Neural cell (in vitro differentiated cells): ENCODE measurements around the gene CCNY. TPM values are rescaled to one million over a fixed set of nuclear protein-coding genes. Genes with fewer than 3 reads are reported as not detected.

Experiments
- H2AFZ ChIP-seq: fragments of 200-600, 300-800 bp; sonication (generic), shearing (Covaris generic); 2 replicates; pipeline ENCODE4 v1.6.0; 2014; ENCODE audit warnings: low read depth, mild to moderate bottlenecking, antibody characterized with exemption, low read length, moderate library complexity
- H3F3A ChIP-seq: fragments of 200-600 bp; shearing (Covaris generic); 2 replicates; pipeline ENCODE4 v1.6.1; 2016; ENCODE audit warnings: mild to moderate bottlenecking, moderate library complexity, mixed read lengths, antibody characterized with exemption, low read length; ENCODE audit not compliant: insufficient read depth, poor library complexity, severe bottlenecking
- H3K27ac ChIP-seq: fragments of 200-600, 300-800 bp; sonication (generic), shearing (Covaris generic); 2 replicates; pipeline ENCODE4 v1.5.1; 2014; ENCODE audit warnings: mild to moderate bottlenecking, low read length, moderate library complexity
- H3K27me3 ChIP-seq: fragments of 300-800, 200-600 bp; sonication (generic), shearing (Covaris generic); 2 replicates; pipeline ENCODE4 v1.6.0; 2014; ENCODE audit warnings: mild to moderate bottlenecking, low read depth, low read length, moderate library complexity; ENCODE audit not compliant: insufficient read depth
- H3K36me3 ChIP-seq: fragments of 300-800, 200-600 bp; sonication (generic), shearing (Covaris generic); 2 replicates; pipeline ENCODE4 v1.5.1; 2014; ENCODE audit warnings: mild to moderate bottlenecking, antibody characterized with exemption, low read length, moderate library complexity; ENCODE audit not compliant: insufficient read depth
- H3K4me2 ChIP-seq: fragments of 300-800, 200-600 bp; sonication (generic), shearing (Covaris generic); 2 replicates; pipeline ENCODE4 v1.6.0; 2014; ENCODE audit warnings: mild to moderate bottlenecking, low read length
- H3K4me3 ChIP-seq: fragments of 300-800, 200-600 bp; sonication (generic), shearing (Covaris generic); 2 replicates; pipeline ENCODE4 v1.5.1; 2014; ENCODE audit warnings: mild to moderate bottlenecking, low read length, moderate library complexity
- H3K79me2 ChIP-seq: fragments of 200-600 bp; shearing (Covaris generic); replicated peaks from 2 replicates; pipeline ENCODE4 v1.6.0; 2014; ENCODE audit warnings: mild to moderate bottlenecking, low read length, moderate library complexity; ENCODE audit not compliant: insufficient read depth
- H3K9ac ChIP-seq: fragments of 300-800, 200-600 bp; sonication (generic), shearing (Covaris generic); 2 replicates; pipeline ENCODE4 v1.6.1; 2016; ENCODE audit warnings: mild to moderate bottlenecking, low read length, mixed read lengths
- H3K9me2 ChIP-seq: fragments of 200-600 bp; shearing (Covaris generic); 2 replicates; pipeline ENCODE4 v1.6.1; 2016; ENCODE audit warnings: mild to moderate bottlenecking, low read length, mixed read lengths; ENCODE audit not compliant: insufficient read depth
- H3K9me3 ChIP-seq: fragments of 200-600, 300-800 bp; sonication (generic), shearing (Covaris generic); 2 replicates; pipeline ENCODE4 v1.6.1; 2016; ENCODE audit warnings: mild to moderate bottlenecking, mixed run types, low read length, moderate library complexity, mixed read lengths
- H4K20me1 ChIP-seq: fragments of 200-600 bp; shearing (Covaris generic); 2 replicates; pipeline ENCODE4 v1.6.1; 2016; ENCODE audit warnings: mild to moderate bottlenecking, mixed run types; ENCODE audit not compliant: insufficient read depth
- CTCF ChIP-seq: fragments of 450-650 bp; IDR thresholded peaks from 2 replicates; pipeline ENCODE4 v1.5.1; 2014; ENCODE audit warnings: antibody characterized with exemption, mild to moderate bottlenecking, moderate library complexity; ENCODE audit not compliant: poor library complexity, severe bottlenecking
- EP300 ChIP-seq: fragments of 450-650 bp; conservative IDR thresholded peaks from 2 replicates; pipeline ENCODE4 v1.6.1; 2014; ENCODE audit warnings: antibody characterized with exemption, mild to moderate bottlenecking, moderate library complexity; ENCODE audit not compliant: poor library complexity, severe bottlenecking
- EZH2 ChIP-seq: fragments of 200-600, 300-800 bp; shearing (Covaris generic), sonication (generic); IDR thresholded peaks from 2 replicates; pipeline ENCODE4 v1.6.1; 2014; ENCODE audit warnings: antibody characterized with exemption, low read length, borderline replicate concordance, mild to moderate bottlenecking; ENCODE audit not compliant: insufficient read depth, poor library complexity, severe bottlenecking
- MXI1 ChIP-seq: fragments of 450-650 bp; conservative IDR thresholded peaks from 2 replicates; pipeline ENCODE4 v1.6.1; 2014; ENCODE audit warnings: antibody characterized with exemption, mild to moderate bottlenecking; ENCODE audit not compliant: poor library complexity, severe bottlenecking
- POLR2AphosphoS5 ChIP-seq: IDR thresholded peaks from 2 replicates; pipeline ENCODE4 v1.6.1; 2012
- RAD21 ChIP-seq: fragments of 450-650 bp; conservative IDR thresholded peaks from 2 replicates; pipeline ENCODE4 v1.6.1; 2014; ENCODE audit warnings: antibody characterized with exemption, mild to moderate bottlenecking, moderate library complexity
- REST ChIP-seq: IDR thresholded peaks from 2 replicates; pipeline ENCODE4 v1.6.1; 2012; ENCODE audit warnings: borderline replicate concordance
- SMC3 ChIP-seq: fragments of 450-650 bp; conservative IDR thresholded peaks from 2 replicates; pipeline ENCODE4 v1.6.1; 2014; ENCODE audit warnings: antibody characterized with exemption, mild to moderate bottlenecking, moderate library complexity; ENCODE audit not compliant: poor library complexity
- TAF1 ChIP-seq: IDR thresholded peaks from 2 replicates; pipeline ENCODE4 v1.6.1; 2012; ENCODE audit warnings: low read depth
- polyA plus RNA-seq: library from polyadenylated mRNA; depleted of rRNA; stranded (reverse); fragments of >200 nt; gene quantifications from 2 replicates; pipeline ENCODE4 v1.2.3, GENCODE V29; 2014

Gene CCNY
- polyA plus RNA-seq, 1 donor from 2014 or later = 36.4 TPM

GRCh38 chr10:35326466-35327235, 9.7 kb upstream of the CCNY start:
- no peak for TF ChIP-seq POLR2AphosphoS5
- TF ChIP-seq CTCF = no peak
- no peak for TF ChIP-seq TAF1
- no peak for TF ChIP-seq MXI1
- no peak for TF ChIP-seq REST
- TF ChIP-seq SMC3 = no peak
- TF ChIP-seq EZH2 = no peak
- no peak for TF ChIP-seq RAD21
- TF ChIP-seq EP300 = no peak
- Histone ChIP-seq H3K36me3 (no peaks in the 10 kb centered on the region), H3F3A (no peaks in the 10 kb centered on the region), H2AFZ (no peak overlapping the region), H3K9ac (no peak overlapping the region), H3K9me2 (no peaks in the 10 kb centered on the region), H3K79me2 (peaks cover 8% of the 10 kb centered on the region), H4K20me1 (no peaks in the 10 kb centered on the region), H3K4me2 (no peak overlapping the region), H3K27me3 (no peaks in the 10 kb centered on the region), H3K27ac (no peak overlapping the region), H3K9me3 (no peaks in the 10 kb centered on the region), H3K4me3 (no peak overlapping the region)

DNA sequence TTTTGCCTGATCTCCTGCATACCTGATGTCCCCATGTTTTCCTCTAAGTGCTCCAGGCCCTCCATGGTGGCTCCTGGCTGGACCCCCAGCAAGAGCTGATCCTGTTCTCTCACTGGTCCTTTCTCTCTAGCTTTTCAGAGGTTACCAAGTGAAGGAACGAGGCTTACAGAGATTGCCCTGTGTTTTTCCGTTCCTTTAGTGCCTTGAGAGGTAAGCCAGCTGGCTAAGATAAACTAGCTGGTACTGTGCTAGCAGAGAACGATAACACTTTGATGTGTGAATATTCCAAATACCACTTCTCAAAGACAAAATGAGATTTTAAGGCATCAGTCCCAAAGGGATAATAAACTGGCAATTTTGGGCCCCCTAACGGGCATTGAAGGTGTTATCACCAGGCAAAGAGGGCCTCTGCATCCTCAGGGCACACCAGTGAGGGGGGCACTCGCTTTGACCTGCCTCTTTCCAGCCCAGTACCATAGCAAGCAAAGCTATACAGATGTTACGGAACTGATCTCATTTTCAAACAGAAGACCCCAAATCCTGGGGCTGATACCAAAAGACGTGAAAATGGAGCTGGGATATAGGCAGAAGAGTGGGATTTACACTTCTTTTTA, 8.4 kb upstream of the CCNY start:
- Histone ChIP-seq H3K36me3 (no peaks in the 10 kb centered on the region), H3F3A (no peaks in the 10 kb centered on the region), H3K9me2 (no peaks in the 10 kb centered on the region), H3K27ac (no peak overlapping the region), H3K9ac (no peak overlapping the region), H3K4me2 (no peak overlapping the region), H3K4me3 (no peak overlapping the region), H3K79me2 (peaks cover 10% of the 10 kb centered on the region), H2AFZ (no peak overlapping the region), H3K27me3 (no peaks in the 10 kb centered on the region), H4K20me1 (no peaks in the 10 kb centered on the region), H3K9me3 (no peaks in the 10 kb centered on the region)
- TF ChIP-seq MXI1 (no peak), EZH2 (no peak), CTCF (no peak), EP300 (no peak), TAF1 (no peak), RAD21 (no peak), SMC3 (no peak), POLR2AphosphoS5 (no peak), REST (no peak)
